ENCODE data around the gene HOXC6. TPM values are rescaled to one million over a fixed set of nuclear protein-coding genes. Genes with fewer than 3 reads are reported as not detected.

The HOXC6 gene
- total and polyA plus RNA-seq, 2 of the 8 experiments (the other 6 are each of a cell fraction or from before 2014, with no cell fraction given), result not detected

GRCh38 chr12:53983568-53983949 lies 44.7 kb upstream of the HOXC6 start (continued):
- no peak for TF ChIP-seq SIN3A (conservative IDR thresholded peaks at IDR 0.05 in 1 of 2, IDR thresholded peaks at IDR 0.05 in 1 of 2; ENCODE audit: low read depth in 1 of 2, low read length in 2 of 2)
- TF ChIP-seq TCF12 (IDR thresholded peaks at IDR 0.05; ENCODE audit: low read depth, low read length), result no peak

Measured in H1 (cell line).